Transverse colon (tissue), 4 donors: Measurements from ENCODE around the gene AQR. TPM values are rescaled to one million over a fixed set of nuclear protein-coding genes. Genes with fewer than 3 reads are reported as not detected.

Source experiments
- DNase-seq: peaks from one replicate; pipeline ENCODE4 v3.0.0-alpha.2; 2019
- H3K27ac ChIP-seq, 4 donors: fragments of 200-600 bp; sonication (generic); 2 replicates each; pipeline ENCODE4 v1.5.1; 2016 to 2018; ENCODE audit warnings: inconsistent platforms in 4 of 4
- H3K27me3 ChIP-seq: fragments of 200-600 bp; sonication (generic); 2 replicates; pipeline ENCODE4 v1.5.1; 2017; ENCODE audit warnings: inconsistent platforms
- H3K36me3 ChIP-seq, 4 donors: fragments of 200-600 bp; sonication (generic); 2 replicates each; pipeline ENCODE4 v1.5.1; 2017 to 2019; ENCODE audit warnings: inconsistent platforms in 4 of 4
- H3K4me1 ChIP-seq, 4 donors: fragments of 200-600 bp; sonication (generic); 2 replicates each; pipeline ENCODE4 v1.5.1; 2017 to 2020; ENCODE audit warnings: inconsistent platforms in 4 of 4
- H3K4me3 ChIP-seq, 4 donors: fragments of 200-600 bp; sonication (generic); 1 replicate in 1 of 4; 2 replicates in 3 of 4; pipeline versions ENCODE4 v1.5.1 to v1.6.1; 2017 to 2019; ENCODE audit warnings: inconsistent platforms in 4 of 4
- H3K9me3 ChIP-seq, 2 donors: fragments of 200-600 bp; sonication (generic); 2 replicates each; pipeline ENCODE4 v1.5.1; 2017 to 2019; ENCODE audit warnings: inconsistent platforms in 2 of 2
- EP300 ChIP-seq: sonication (generic); formaldehyde crosslinking; IDR thresholded peaks from one replicate; pipeline ENCODE4 v1.6.1; 2017; ENCODE audit warnings: antibody characterized with exemption, low read depth
- POLR2A ChIP-seq: fragments of 450-650 bp; IDR thresholded peaks from one replicate; pipeline ENCODE4 v1.6.1; 2016; ENCODE audit warnings: antibody characterized with exemption, mild to moderate bottlenecking, moderate library complexity
- POLR2AphosphoS5 ChIP-seq, 3 donors: sonication (generic); formaldehyde crosslinking; IDR thresholded peaks; one replicate each; pipeline ENCODE4 v1.6.1; 2016; ENCODE audit warnings: antibody characterized with exemption in 3 of 3
- WGBS, 2 donors: methylation state at CpG; one replicate each; pipeline ENCODE4 v1.1.5; 2018; ENCODE audit warnings: low coverage in 1 of 2; 5-methylcytosine and 5-hydroxymethylcytosine counted together
- in situ Hi-C, 4 donors: fragments of 200-750 bp; cut with MboI; loops; one replicate each; pipeline versions ENCODE4 v1.15.0 to v1.15.1; 2017; ENCODE audit warnings: low sequenced_read_pairs in 3 of 4, low pct_ligation_motif_present in 1 of 4, low pct_unique_long_range_greater_than_20kb in 1 of 4
- intact Hi-C: fragments of 100-400 bp; cut with DNase I; formaldehyde crosslinking; loops from one replicate; pipeline ENCODE4 v1.15.1; 2023; ENCODE audit warnings: low total_unique reads
- total RNA-seq, 4 donors: library from RNA; depleted of rRNA; stranded (reverse); fragments of >200 nt; gene quantifications; one replicate each; pipeline ENCODE4 v1.1.0, GENCODE V29; 2016
- TF ChIP-seq, protein P1 (sequence below), 5 experiments: fragments of 200-600 bp in 3 of 5; fragments of 450-650 bp in 2 of 5; sonication (generic) in 3 of 5; IDR thresholded peaks; 1 replicate in 2 of 5; 2 replicates in 3 of 5; pipeline ENCODE4 v1.5.1; 2016 to 2017; ENCODE audit warnings: antibody characterized with exemption in 5 of 5, inconsistent platforms in 3 of 5, mild to moderate bottlenecking in 2 of 5, moderate library complexity in 1 of 5

AQR gene
- total RNA-seq, 4 donors from 2014 or later = 13.8 to 25.7 (median 23.5) TPM

DNA sequence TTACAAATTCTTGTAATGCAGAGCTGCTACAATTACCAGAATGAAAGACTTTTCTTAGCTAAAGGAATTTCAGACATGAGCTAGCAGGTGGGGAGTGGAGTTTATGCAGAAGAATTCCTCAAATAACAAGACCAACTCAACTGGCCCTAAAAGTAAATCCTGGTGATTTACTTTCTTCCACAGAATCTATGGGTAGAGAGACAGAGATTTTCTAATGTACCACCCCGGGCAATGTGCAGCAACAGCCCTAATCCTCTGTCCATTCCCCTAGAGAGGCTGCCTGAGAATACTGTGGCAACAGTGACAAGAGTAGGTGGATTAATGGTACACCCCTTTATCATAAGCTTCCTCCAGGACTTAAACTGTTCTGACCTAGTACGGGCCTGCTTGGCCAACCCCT, 55.2 kb downstream of the AQR start:
- H3K4me3 ChIP-seq = no peak overlapping the region
- in situ Hi-C loops = loop anchor here in 1 of 4 donors (10.0 kb wide), 1 partner anchor 290 kb away; no protein-coding TSS in a partner anchor
- no peaks in the 10 kb centered on the region for H3K27me3 ChIP-seq
- H3K27ac ChIP-seq = no peak overlapping the region
- no peaks in the 10 kb centered on the region for H3K4me1 ChIP-seq
- no peak for TF ChIP-seq POLR2AphosphoS5 (IDR thresholded peaks at IDR 0.05)
- TF ChIP-seq, protein P1, sequence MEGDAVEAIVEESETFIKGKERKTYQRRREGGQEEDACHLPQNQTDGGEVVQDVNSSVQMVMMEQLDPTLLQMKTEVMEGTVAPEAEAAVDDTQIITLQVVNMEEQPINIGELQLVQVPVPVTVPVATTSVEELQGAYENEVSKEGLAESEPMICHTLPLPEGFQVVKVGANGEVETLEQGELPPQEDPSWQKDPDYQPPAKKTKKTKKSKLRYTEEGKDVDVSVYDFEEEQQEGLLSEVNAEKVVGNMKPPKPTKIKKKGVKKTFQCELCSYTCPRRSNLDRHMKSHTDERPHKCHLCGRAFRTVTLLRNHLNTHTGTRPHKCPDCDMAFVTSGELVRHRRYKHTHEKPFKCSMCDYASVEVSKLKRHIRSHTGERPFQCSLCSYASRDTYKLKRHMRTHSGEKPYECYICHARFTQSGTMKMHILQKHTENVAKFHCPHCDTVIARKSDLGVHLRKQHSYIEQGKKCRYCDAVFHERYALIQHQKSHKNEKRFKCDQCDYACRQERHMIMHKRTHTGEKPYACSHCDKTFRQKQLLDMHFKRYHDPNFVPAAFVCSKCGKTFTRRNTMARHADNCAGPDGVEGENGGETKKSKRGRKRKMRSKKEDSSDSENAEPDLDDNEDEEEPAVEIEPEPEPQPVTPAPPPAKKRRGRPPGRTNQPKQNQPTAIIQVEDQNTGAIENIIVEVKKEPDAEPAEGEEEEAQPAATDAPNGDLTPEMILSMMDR (IDR thresholded peaks at IDR 0.05) = no peak
- no peaks in the 10 kb centered on the region for H3K9me3 ChIP-seq
- intact Hi-C loops = no loop called here
- DNase-seq = no peak
- H3K36me3 ChIP-seq = peaks cover 0 to 83% (median 39%) of the 10 kb centered on the region in 4 donors
- 90 to 100% methylated on average over 2 of the region's 2 CpGs for WGBS, 2 donors

GRCh38 chr15:34905047-34905446, 64.5 kb downstream of the AQR start:
- Histone ChIP-seq H3K27me3 (no peaks in the 10 kb centered on the region), H3K4me1 (no peaks in the 10 kb centered on the region), H3K9me3 (no peaks in the 10 kb centered on the region), H3K36me3 (peaks cover 0 to 65% (median 21%) of the 10 kb centered on the region in 4 donors), H3K27ac (no peak overlapping the region), H3K4me3 (no peak overlapping the region)
- WGBS, 2 donors = 50 to 86% methylated on average over 1 of the region's 1 CpG
- intact Hi-C loops (no loop called here), in situ Hi-C loops (no loop called here)
- no peak for DNase-seq
- TF ChIP-seq, protein P1 (IDR thresholded peaks at IDR 0.05) = no peak
- TF ChIP-seq EP300 (no peak), POLR2AphosphoS5 (IDR thresholded peaks at IDR 0.05) (no peak), POLR2A (no peak)

GRCh38 chr15:34904527-34904926, 65.0 kb downstream of the AQR start:
- Histone ChIP-seq H3K36me3 (peaks cover 0 to 66% (median 18%) of the 10 kb centered on the region in 4 donors), H3K9me3 (no peaks in the 10 kb centered on the region), H3K4me1 (no peaks in the 10 kb centered on the region), H3K27me3 (no peaks in the 10 kb centered on the region), H3K27ac (no peak overlapping the region), H3K4me3 (no peak overlapping the region)
- 97 to 100% methylated on average over 1 of the region's 1 CpG for WGBS, 2 donors
- DNase-seq = no peak
- TF ChIP-seq, protein P1 (IDR thresholded peaks at IDR 0.05) = no peak
- in situ Hi-C loops (no loop called here), intact Hi-C loops (no loop called here)

- in situ Hi-C loops = no loop called here
- WGBS, 2 donors = 82 to 83% methylated on average over 6 to 7 of the region's 7 CpGs
- DNase-seq = no peak
Observed at GRCh38 chr15:34900748-34901147, 68.8 kb downstream of the AQR start.

More at GRCh38 chr15:34900748-34901147, 68.8 kb downstream of the AQR start:
- peaks cover 0 to 70% (median 8%) of the 10 kb centered on the region in 4 donors for H3K36me3 ChIP-seq
- H3K4me1 ChIP-seq = no peaks in the 10 kb centered on the region
- intact Hi-C loops = no loop called here
- H3K27ac ChIP-seq = no peak overlapping the region
- H3K27me3 ChIP-seq = no peaks in the 10 kb centered on the region
- TF ChIP-seq POLR2AphosphoS5 (IDR thresholded peaks at IDR 0.05) (no peak), POLR2A (no peak), EP300 (no peak)
- TF ChIP-seq, protein P1 (IDR thresholded peaks at IDR 0.05) = no peak
- no peaks in the 10 kb centered on the region for H3K9me3 ChIP-seq
- no peak overlapping the region for H3K4me3 ChIP-seq
